Upper lobe of left lung (tissue), 6 donors: ENCODE measurements around the gene BCL2. TPM values are rescaled to one million over a fixed set of nuclear protein-coding genes. Genes with fewer than 3 reads are reported as not detected.

Experiments used
- ATAC-seq, 2 donors: fragments of 200-7000 bp; cut with Tn5 transposase; one replicate each; pipeline ENCODE4 v1.9.1; 2022; ENCODE audit warnings: mild to moderate bottlenecking in 2 of 2, moderate library complexity in 2 of 2; ENCODE audit not compliant: low FRiP score in 2 of 2
- DNase-seq, 2 donors: peaks; one replicate each; pipeline ENCODE4 v3.0.0-alpha.2; 2019 to 2020
- H3K27ac ChIP-seq, 4 donors: fragments of 200-600 bp; sonication (generic); one replicate each; pipeline ENCODE4 v1.5.1; 2016 to 2019
- H3K27me3 ChIP-seq, 4 donors: fragments of 200-600 bp; sonication (generic); one replicate each; pipeline ENCODE4 v1.5.1; 2017 to 2019
- H3K36me3 ChIP-seq, 4 donors: fragments of 200-600 bp; sonication (generic); one replicate each; pipeline ENCODE4 v1.5.1; 2016 to 2019
- H3K4me1 ChIP-seq, 4 donors: fragments of 200-600 bp; sonication (generic); one replicate each; pipeline ENCODE4 v1.5.1; 2018 to 2019
- H3K4me3 ChIP-seq, 4 donors: fragments of 200-600 bp; sonication (generic); one replicate each; pipeline ENCODE4 v1.5.1; 2017 to 2019; ENCODE audit warnings: mild to moderate bottlenecking in 2 of 4, moderate library complexity in 1 of 4
- H3K9me3 ChIP-seq, 4 donors: fragments of 200-600 bp; sonication (generic); one replicate each; pipeline ENCODE4 v1.5.1; 2018 to 2019
- CTCF ChIP-seq, 6 experiments: fragments of 450-650 bp in 4 of 6; fragments of 200-600 bp in 2 of 6; sonication (generic) in 2 of 6; IDR thresholded peaks; one replicate each; pipeline ENCODE4 v1.5.1; 2016 to 2019; ENCODE audit warnings: antibody characterized with exemption in 6 of 6
- EP300 ChIP-seq, 4 donors: sonication (generic); formaldehyde crosslinking; IDR thresholded peaks; one replicate each; pipeline ENCODE4 v1.5.1; 2017; ENCODE audit warnings: antibody characterized with exemption in 4 of 4, control low read depth in 2 of 4
- POLR2A ChIP-seq, 4 donors: fragments of 450-650 bp; IDR thresholded peaks; one replicate each; pipeline ENCODE4 v1.5.1; 2016 to 2017; ENCODE audit warnings: antibody characterized with exemption in 4 of 4, mild to moderate bottlenecking in 2 of 4
- POLR2AphosphoS5 ChIP-seq, 2 donors: sonication (generic); formaldehyde crosslinking; IDR thresholded peaks; one replicate each; pipeline ENCODE4 v1.5.1; 2017; ENCODE audit warnings: antibody characterized with exemption in 2 of 2
- WGBS, 2 donors: methylation state at CpG; one replicate each; pipeline ENCODE4 v1.1.5; 2017 to 2018; 5-methylcytosine and 5-hydroxymethylcytosine counted together
- total RNA-seq, 6 donors: library from RNA; depleted of rRNA in 4 of 6; stranded (reverse); fragments of >200 nt in 4 of 6; gene quantifications; one replicate each; pipeline versions ENCODE4 v1.1.0 to v1.2.1, GENCODE V29; 2016 to 2021
- donor health status: DM: no; HTN: no; CAD: no; lungs with moderate emphysema.
- donor health status: DM: no; HTN: yes; CAD: no; lungs with severe emphysema.

BCL2 gene
- total RNA-seq, 6 donors from 2014 or later: 5.9 to 19.9 (median 11.4) TPM

GRCh38 chr18:63306819-63307550 lies 12.6 kb downstream of the BCL2 start:
- no peak overlapping the region for H3K27ac ChIP-seq

GRCh38 chr18:63306249-63306648 lies 13.3 kb downstream of the BCL2 start:
- no peak for ATAC-seq

More at GRCh38 chr18:63306819-63307550, 12.6 kb downstream of the BCL2 start:
- Histone ChIP-seq H3K27me3 (no peaks in the 10 kb centered on the region), H3K4me3 (no peak overlapping the region), H3K9me3 (no peaks in the 10 kb centered on the region), H3K36me3 (no peaks in the 10 kb centered on the region), H3K4me1 (peaks cover 0 to 4% (median 1%) of the 10 kb centered on the region in 4 donors)
- TF ChIP-seq POLR2AphosphoS5 (IDR thresholded peaks at IDR 0.05): no peak
- no peak for TF ChIP-seq EP300 (IDR thresholded peaks at IDR 0.05)
- ATAC-seq (no peak), DNase-seq (no peak)
- WGBS, 2 donors: 80 to 87% methylated on average over 7 of the region's 7 CpGs

GRCh38 chr18:63303547-63303946 lies 16.0 kb downstream of the BCL2 start:
- no peak for TF ChIP-seq CTCF (IDR thresholded peaks at IDR 0.05)
- no peak for TF ChIP-seq EP300 (IDR thresholded peaks at IDR 0.05)
- TF ChIP-seq POLR2AphosphoS5 (IDR thresholded peaks at IDR 0.05): no peak
- no peak for TF ChIP-seq POLR2A (IDR thresholded peaks at IDR 0.05)
- H3K27me3 ChIP-seq: no peaks in the 10 kb centered on the region
- ATAC-seq (no peak), DNase-seq (no peak)
- 56 to 68% methylated on average over 3 of the region's 3 CpGs for WGBS, 2 donors
- H3K27ac ChIP-seq: no peak overlapping the region
- peaks cover 0 to 7% (median 1%) of the 10 kb centered on the region in 4 donors for H3K4me1 ChIP-seq
- H3K9me3 ChIP-seq: no peaks in the 10 kb centered on the region
- H3K4me3 ChIP-seq: no peak overlapping the region
- no peaks in the 10 kb centered on the region for H3K36me3 ChIP-seq

More at GRCh38 chr18:63306249-63306648, 13.3 kb downstream of the BCL2 start:
- WGBS, 2 donors: 91% methylated on average over 6 of the region's 6 CpGs
- TF ChIP-seq EP300 (IDR thresholded peaks at IDR 0.05) (no peak), POLR2AphosphoS5 (IDR thresholded peaks at IDR 0.05) (no peak), CTCF (IDR thresholded peaks at IDR 0.05) (no peak), POLR2A (IDR thresholded peaks at IDR 0.05) (no peak)
- Histone ChIP-seq H3K4me3 (no peak overlapping the region), H3K27me3 (no peaks in the 10 kb centered on the region), H3K27ac (no peak overlapping the region), H3K36me3 (no peaks in the 10 kb centered on the region), H3K4me1 (peaks cover 0 to 4% (median 1%) of the 10 kb centered on the region in 4 donors), H3K9me3 (no peaks in the 10 kb centered on the region)
- DNase-seq: no peak

GRCh38 chr18:63302636-63303405 lies 16.7 kb downstream of the BCL2 start:
- TF ChIP-seq CTCF (IDR thresholded peaks at IDR 0.05) (no peak), EP300 (IDR thresholded peaks at IDR 0.05) (no peak), POLR2A (IDR thresholded peaks at IDR 0.05) (no peak), POLR2AphosphoS5 (IDR thresholded peaks at IDR 0.05) (no peak)
- Histone ChIP-seq H3K9me3 (no peaks in the 10 kb centered on the region), H3K27ac (no peak overlapping the region), H3K27me3 (no peaks in the 10 kb centered on the region), H3K4me3 (no peak overlapping the region), H3K36me3 (no peaks in the 10 kb centered on the region), H3K4me1 (peaks cover 0 to 11% (median 0%) of the 10 kb centered on the region in 4 donors)
- DNase-seq (no peak), ATAC-seq (no peak)
- 59 to 72% methylated on average over 5 of the region's 5 CpGs for WGBS, 2 donors

GRCh38 chr18:63302220-63302619 lies 17.3 kb downstream of the BCL2 start:
- WGBS, 2 donors: 50 to 62% methylated on average over 4 of the region's 4 CpGs
- no peak overlapping the region for H3K4me3 ChIP-seq
- no peak overlapping the region for H3K27ac ChIP-seq
- no peaks in the 10 kb centered on the region for H3K27me3 ChIP-seq
- no peak for ATAC-seq
- H3K4me1 ChIP-seq: peaks cover 0 to 11% (median 0%) of the 10 kb centered on the region in 4 donors
- H3K9me3 ChIP-seq: no peaks in the 10 kb centered on the region
- DNase-seq: no peak
- no peaks in the 10 kb centered on the region for H3K36me3 ChIP-seq
- no peak for TF ChIP-seq POLR2A (IDR thresholded peaks at IDR 0.05)
- no peak for TF ChIP-seq POLR2AphosphoS5 (IDR thresholded peaks at IDR 0.05)
- no peak for TF ChIP-seq EP300 (IDR thresholded peaks at IDR 0.05)
- no peak for TF ChIP-seq CTCF (IDR thresholded peaks at IDR 0.05)
